GM18519 (cell line): ENCODE results near the gene ARHGEF9.
"Not testable (repeated sequence)": the region's sequence is repeated elsewhere in the genome, so short reads cannot be mapped to it uniquely, and the experiment has no call there.

Experiments used
- ATAC-seq: cut with Tn5 transposase; IDR thresholded peaks from one replicate; pipeline ENCODE4 v1.9.1; 2021; ENCODE audit warnings: mild to moderate bottlenecking, moderate library complexity; ENCODE audit not compliant: unreplicated experiment, low FRiP score

ARHGEF9 gene

DNA sequence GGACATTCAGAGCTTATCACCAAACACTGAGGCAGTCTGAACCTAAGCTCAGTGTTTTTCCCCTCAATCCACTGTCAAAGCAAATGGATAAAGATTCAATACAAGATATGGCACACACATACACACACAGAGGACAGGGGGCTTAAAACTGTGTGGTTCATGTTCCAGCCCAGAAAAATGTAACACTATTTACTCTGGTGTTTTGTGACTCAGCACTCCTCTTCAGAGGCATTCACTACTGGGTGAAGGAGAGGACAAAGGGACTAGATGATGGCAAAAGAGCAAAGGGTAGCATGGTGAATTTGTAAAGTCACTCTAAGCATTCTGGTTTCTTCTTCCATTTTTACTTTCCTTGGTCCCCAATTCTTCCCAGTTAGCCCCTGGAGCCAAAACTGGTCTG is 120.3 kb downstream of the ARHGEF9 start:
- no peak for ATAC-seq

GRCh38 chrX:63664083-63664482 is 120.9 kb downstream of the ARHGEF9 start:
- ATAC-seq = no peak

GRCh38 chrX:63661676-63662075 is 123.3 kb downstream of the ARHGEF9 start:
- ATAC-seq = no peak

GRCh38 chrX:63658920-63659319 is 126.1 kb downstream of the ARHGEF9 start:
- no peak for ATAC-seq

GRCh38 chrX:63657821-63658220 is 127.2 kb downstream of the ARHGEF9 start:
- no peak for ATAC-seq

- ATAC-seq = no peak
Measured at GRCh38 chrX:63656871-63657580, 128.0 kb downstream of the ARHGEF9 start.

- ATAC-seq = no peak
Measured at GRCh38 chrX:63652086-63652765, 132.8 kb downstream of the ARHGEF9 start.

DNA sequence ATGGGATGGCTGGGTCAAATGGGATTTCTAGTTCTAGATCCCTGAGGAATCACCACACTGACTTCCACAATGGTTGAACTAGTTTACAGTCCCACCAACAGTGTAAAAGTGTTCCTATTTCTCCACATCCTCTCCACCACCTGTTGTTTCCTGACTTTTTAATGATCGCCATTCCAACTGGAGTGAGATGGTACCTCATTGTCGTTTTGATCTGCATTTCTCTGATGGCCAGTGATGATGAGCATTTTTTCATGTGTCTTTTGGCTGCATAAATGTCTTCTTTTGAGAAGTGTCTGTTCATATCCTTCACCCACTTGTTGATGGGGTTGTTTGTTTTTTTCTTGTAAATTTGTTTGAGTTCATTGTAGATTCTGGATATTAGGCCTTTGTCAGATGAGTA is 139.3 kb downstream of the ARHGEF9 start:
- not testable (repeated sequence) for ATAC-seq

- no peak for ATAC-seq
Measured at GRCh38 chrX:63635750-63636149, 149.3 kb downstream of the ARHGEF9 start.

DNA sequence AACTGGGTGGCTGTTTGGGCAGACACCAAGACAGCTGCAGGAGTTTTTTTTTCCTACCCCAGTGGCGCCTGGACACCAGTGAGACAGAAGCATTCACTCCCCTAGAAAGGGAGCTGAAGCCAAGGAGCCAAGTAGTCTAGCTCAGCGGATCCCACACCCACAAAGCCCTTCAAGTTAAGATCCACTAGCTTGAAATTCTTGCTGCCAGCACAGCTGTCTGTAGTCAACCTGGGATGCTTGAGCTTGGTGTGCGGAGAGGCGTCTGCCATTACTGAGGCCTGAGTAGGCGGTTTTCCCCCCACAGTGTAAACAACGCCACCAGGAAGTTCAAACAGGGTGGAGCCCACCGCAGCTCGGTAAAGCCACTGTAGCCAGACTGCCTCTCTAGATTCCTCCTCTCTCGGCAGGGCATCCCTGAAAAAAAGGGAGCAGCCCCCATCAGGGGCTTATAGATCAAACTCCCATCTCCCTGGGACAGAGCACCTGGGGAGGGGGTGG is 171.4 kb downstream of the ARHGEF9 start:
- ATAC-seq = no peak

- no peak for ATAC-seq
Measured at GRCh38 chrX:63585936-63586335, 199.1 kb downstream of the ARHGEF9 start.
